NT2/D1 (cell line): Measurements from ENCODE around the gene CACNA1C.

Experiments
- SUZ12 ChIP-seq: IDR thresholded peaks from 2 replicates; pipeline ENCODE4 v1.6.1; 2011; ENCODE audit not compliant: insufficient read length, insufficient read depth; ENCODE audit errors: extremely low read depth
- YY1 ChIP-seq: IDR thresholded peaks from 2 replicates; pipeline ENCODE4 v1.6.1; 2011; ENCODE audit not compliant: insufficient read length, insufficient read depth
- ZNF274 ChIP-seq: IDR thresholded peaks from 2 replicates; pipeline ENCODE4 v1.6.1; 2011; ENCODE audit warnings: mild to moderate bottlenecking, low read depth, low read length

DNA sequence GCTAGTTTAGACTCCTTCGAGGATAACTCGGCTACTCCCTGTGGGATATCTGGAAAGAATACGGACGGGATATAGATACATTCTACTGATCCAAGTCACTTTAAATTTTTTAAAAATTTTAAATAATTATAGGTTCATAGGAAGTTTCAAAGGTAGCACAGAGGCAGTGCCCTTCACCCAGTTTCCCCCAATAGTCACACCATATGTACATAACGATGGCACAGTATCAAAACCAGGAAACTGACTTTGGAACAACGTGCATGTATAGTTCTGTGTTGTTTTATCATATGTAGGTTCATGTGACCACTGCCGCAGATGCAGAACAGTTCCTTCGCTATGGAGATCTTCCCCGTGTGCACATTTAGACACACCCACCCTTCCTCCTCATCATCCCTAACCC, 352.3 kb downstream of the CACNA1C start:
- TF ChIP-seq YY1 (no peak), ZNF274 (no peak), SUZ12 (no peak)
